DOHH2 (cell line): ENCODE measurements around the gene SYT14.

Experiments
- CTCF ChIP-seq: fragments of 200-600 bp; sonication (generic); IDR thresholded peaks from one replicate; pipeline ENCODE4 v1.5.1; 2014; ENCODE audit warnings: antibody characterized with exemption, mild to moderate bottlenecking, low read depth, low read length; ENCODE audit not compliant: poor library complexity, severe bottlenecking
- EZH2phosphoT487 ChIP-seq: fragments of 200-600 bp; sonication (generic); IDR thresholded peaks from 2 replicates; pipeline ENCODE4 v1.6.1; 2017; ENCODE audit warnings: borderline replicate concordance, mild to moderate bottlenecking, antibody characterized with exemption, low read length, moderate library complexity, mixed read lengths

GRCh38 chr1:210174133-210174532 is 236.1 kb downstream of the SYT14 start:
- TF ChIP-seq CTCF: no peak
- TF ChIP-seq EZH2phosphoT487: no peak
